Epithelial cell of prostate (primary cell): ENCODE results near the gene PLEKHJ1.
"Not testable (repeated sequence)": the region's sequence is repeated elsewhere in the genome, so short reads cannot be mapped to it uniquely, and the experiment has no call there.

Experiments used
- DNase-seq: peaks from one replicate; pipeline ENCODE4 v3.0.0-alpha.2; 2011; ENCODE audit warnings: low read depth, low spot score
- H3K27ac ChIP-seq: fragments of 450-650 bp; 2 replicates; pipeline ENCODE4 v1.5.1; 2017; ENCODE audit warnings: mild to moderate bottlenecking

The PLEKHJ1 gene

DNA sequence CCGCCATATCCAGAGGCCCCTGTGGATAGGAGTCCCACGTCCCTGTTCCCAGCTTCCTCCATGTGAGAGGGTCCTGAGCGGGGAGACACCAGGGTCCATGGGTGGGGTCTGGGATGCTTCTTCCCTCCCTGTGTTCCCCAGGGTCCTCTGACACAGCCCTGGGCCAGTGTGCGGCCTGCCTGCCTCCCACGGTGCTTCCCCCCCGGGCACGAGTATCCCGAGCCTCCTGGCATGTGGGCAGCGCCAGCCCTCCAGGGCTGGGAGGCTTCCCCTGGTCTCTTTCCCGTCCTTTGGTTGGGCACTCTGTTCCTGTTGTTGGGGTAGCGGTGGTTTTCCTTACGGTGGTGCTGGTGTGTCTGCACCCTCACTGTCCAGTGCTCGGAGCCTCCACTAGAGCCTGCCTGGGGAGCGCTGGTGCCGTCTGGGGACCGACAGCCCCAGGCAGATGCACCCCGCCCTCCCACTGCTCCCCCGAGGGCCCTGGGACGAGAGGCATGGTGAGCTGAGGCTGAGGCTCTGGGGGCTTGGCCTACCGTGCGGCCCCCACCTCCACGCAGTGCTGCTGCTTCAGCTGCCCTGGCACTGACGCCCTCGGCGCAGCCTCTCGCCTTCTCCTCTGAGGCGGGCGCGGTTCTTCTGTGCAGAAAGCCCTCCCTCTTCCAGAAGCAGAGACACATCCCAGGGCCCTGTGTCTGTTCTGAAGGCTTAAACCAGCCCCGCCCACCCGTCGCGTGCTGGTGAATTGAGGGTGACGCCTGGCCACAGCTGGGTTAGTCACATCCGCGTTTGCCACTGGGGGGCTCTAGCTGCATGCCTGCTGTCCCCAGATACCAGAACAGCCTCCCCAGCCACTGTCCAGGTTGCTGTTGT lies 27.9 kb downstream of the PLEKHJ1 start:
- DNase-seq: no peak
- no peak overlapping the region for H3K27ac ChIP-seq

DNA sequence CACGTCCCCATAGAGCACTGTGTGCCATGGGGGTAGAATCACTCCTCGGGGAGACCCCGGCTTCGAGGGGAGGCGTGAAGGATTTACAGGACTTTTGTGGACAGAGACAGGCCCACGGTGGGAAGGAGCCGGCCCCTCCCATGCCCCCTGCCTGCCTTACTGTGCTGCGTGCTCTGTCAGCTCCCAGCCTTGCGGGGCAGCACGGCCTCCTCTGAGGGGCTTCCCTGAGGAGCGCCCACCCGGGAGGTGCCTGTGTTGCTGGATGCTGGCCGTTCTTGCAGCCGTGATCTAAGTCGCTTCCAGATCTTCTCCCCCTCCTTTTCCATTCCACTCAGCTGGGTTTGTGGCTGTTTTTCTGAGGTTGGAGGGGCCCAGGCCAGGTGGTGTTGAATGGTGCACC lies 29.1 kb downstream of the PLEKHJ1 start:
- no peak overlapping the region for H3K27ac ChIP-seq
- no peak for DNase-seq

DNA sequence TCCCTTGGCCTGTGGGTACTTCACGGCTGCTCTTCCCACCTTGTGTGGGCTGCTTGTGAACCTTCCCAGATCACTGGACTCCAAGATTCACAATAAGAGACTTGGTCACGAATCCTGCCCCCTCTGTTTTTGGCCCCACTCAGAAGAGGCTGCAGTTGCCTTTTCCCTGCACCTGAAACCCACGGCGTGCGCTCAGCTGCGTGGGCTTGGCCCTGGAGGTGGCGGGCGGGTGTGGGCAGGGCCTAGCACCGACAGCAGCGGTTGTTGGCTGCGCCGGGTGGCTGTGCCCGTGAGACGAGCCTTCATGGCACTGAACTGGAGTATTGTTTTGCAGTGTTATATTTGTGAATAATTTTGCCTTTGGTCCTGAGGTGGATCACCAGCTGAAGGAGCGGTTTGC lies 33.8 kb downstream of the PLEKHJ1 start:
- H3K27ac ChIP-seq: no peak overlapping the region
- DNase-seq: no peak

DNA sequence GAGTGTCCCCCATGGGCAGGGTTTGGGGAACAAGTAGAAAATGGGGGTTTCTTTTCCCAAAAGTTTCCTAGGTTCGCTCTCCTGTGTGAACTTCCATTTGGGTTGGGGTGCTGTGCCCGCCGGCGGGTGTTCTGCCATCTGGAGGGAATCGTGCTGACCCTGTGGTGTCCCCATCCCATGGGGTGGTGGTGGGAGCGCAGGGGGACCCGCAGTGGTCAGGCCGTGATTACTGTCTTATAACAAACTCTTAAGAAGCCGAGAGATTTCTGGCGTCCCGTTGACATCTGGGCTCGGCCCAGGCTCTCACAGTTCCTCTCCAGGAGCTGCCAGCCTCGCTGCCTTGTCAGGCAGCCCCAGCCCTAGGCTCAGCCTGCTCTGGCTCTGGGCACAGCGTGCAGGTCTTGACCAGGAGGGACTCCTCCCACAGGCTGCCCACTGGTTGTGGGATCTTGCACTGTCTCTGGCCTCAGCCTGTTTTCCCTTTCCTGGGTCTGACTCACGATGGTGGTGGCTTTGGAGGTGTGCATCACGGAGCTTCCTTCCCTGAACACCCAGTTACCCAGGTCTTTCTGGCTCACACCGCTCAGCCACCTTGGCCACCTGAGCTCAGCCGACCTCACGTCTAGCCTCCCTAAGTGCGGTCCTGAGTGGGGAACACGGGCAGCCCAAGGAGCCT lies 34.5 kb downstream of the PLEKHJ1 start:
- DNase-seq: no peak
- no peak overlapping the region for H3K27ac ChIP-seq

DNA sequence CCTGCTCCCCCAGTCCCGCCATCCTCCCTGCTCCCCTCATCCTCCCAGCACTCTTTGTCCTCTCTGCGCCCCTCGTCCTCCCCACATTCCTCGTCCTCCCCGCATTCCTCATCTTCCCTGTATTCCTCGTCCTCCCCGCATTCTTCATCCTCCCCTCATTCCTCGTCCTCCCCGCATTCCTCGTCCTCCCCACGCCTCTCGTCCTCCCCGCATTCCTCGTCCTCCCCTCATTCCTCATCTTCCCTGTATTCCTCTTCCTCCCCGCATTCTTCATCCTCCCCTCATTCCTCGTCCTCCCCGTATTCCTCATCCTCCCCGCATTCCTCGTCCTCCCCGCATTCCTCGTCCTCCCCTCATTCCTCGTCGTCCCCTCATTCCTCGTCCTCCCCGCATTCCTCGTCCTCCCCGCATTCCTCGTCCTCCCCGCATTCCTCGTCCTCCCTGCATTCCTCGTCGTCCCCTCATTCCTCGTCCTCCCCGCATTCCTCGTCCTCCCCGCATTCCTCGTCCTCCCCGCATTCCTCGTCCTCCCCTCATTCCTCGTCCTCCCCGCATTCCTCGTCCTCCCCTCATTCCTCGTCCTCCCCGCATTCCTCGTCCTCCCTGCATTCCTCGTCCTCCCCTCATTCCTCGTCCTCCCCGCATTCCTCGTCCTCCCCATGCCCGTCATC lies 35.4 kb downstream of the PLEKHJ1 start:
- DNase-seq, H3K27ac ChIP-seq: not testable (repeated sequence)

DNA sequence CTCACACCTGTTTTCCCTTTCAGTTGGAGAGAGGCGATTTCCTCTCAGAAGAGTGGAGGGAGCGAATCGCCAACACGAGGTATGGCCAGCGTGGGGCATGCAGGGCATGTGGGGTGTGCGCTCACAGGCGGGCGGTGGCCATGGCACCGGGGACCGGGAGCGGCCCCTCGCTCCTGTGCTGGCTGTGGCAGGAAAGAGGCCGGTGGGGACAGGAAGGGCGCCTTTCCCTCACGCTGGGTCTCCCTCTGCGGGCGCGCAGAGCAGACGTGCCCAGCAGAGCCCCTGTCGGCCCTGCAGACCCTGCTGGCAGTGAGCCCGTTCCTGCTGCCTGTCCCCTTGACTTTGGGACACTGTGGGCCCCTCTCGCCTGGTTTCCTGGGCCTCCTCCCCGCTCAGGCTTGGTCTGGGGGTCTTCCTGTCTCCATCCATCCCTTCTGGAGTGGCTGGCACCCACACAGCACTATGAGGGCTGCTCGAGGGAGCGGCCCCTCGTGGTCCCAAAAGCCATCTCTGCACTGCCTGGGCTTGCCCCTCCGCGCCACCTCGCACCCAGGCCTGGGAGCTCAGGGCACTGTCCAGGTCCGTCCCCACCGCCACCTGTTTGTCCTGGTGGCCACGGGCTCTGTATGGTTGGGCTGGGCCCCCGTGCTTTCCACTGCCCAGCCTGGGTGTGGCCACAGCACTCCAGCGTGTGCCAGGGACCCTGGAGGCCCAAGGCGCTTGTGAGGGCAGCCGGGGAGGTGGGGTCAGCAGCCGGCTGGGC lies 36.1 kb downstream of the PLEKHJ1 start:
- no peak for DNase-seq
- no peak overlapping the region for H3K27ac ChIP-seq

DNA sequence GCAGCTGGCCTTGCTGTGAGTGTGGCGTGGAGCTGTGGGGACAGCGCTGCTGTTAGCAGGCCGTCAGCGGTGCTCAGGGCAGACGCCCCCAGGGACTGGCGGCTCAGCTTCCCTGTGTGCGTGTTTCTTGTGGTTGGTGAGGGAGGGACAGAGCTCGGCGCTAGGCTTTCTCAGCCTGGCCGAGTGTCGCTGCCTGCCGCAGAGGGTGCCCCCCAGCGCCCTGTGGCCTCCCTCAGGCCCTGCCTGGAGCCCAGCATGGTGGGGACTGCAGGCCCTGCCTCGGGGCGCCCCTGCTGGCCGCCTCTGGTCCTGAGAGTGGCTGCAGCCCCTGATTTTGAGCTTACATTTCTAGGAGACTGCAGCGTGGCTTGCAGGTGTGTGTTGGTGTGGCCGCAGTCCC lies 36.9 kb downstream of the PLEKHJ1 start:
- no peak overlapping the region for H3K27ac ChIP-seq

DNA sequence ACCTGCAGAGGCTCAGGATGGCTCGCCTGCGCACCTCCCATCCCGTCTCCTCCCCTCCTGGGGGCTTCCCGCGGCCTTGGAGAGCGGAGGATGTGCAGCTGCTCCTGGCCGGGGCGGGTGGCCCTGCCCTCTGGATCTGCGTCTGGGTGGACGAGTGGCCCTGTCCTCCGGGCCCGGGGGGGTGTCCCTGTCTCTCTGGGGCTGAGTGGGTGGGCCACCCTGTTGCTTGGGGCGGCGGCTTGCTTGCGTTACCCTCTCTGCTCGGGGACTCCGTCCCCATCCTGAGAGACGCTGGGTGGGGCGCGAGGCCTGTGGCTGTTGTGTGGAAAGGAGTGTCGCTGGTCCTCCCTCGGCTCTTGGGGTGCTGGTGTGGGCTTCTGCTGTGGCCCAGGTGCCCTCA lies 37.8 kb downstream of the PLEKHJ1 start:
- no peak overlapping the region for H3K27ac ChIP-seq
- DNase-seq: no peak

More for the DNA sequence above, 36.9 kb downstream of the PLEKHJ1 start:
- DNase-seq: no peak

DNA sequence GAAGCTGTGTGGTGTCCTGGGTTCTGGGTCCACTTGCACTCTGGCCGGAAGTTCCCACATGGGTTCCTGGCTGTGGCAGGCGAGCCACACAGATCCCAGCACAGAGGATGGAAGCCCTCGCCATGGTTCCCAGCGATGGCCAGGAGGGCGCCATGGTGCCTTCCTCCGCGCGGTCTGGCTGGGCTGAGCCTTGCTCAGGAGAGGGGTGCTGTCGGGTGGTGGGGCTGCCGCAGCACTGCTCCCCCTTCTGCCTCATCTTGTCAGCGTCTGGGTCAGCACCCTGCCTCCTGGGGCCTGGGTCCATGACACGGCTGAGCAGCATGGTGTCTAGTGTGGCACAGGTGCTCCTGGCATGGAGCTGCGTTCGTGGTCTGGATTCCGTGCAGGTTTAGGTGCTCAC lies 38.9 kb downstream of the PLEKHJ1 start:
- no peak overlapping the region for H3K27ac ChIP-seq
- no peak for DNase-seq

DNA sequence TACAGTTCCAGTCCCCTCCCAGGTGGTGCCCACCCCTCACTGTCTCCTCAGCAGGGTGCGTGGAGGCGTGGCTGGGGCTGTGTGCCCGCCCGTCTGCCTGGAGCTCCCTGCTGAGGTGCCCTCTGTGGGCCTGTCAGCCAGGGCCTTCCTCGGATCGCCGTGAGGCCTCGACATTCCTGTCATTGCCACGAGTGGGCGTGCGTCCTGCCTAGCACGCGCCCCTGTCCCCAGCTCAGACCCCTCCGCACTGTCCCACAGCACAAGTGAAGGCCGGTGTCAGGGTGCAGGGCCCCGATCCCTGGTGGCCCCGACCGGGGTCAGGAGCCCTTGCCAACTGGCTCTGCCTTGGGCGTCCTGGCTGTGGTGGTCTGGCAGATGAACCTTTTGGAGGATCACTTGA lies 40.2 kb downstream of the PLEKHJ1 start:
- H3K27ac ChIP-seq: no peak overlapping the region
- no peak for DNase-seq

DNA sequence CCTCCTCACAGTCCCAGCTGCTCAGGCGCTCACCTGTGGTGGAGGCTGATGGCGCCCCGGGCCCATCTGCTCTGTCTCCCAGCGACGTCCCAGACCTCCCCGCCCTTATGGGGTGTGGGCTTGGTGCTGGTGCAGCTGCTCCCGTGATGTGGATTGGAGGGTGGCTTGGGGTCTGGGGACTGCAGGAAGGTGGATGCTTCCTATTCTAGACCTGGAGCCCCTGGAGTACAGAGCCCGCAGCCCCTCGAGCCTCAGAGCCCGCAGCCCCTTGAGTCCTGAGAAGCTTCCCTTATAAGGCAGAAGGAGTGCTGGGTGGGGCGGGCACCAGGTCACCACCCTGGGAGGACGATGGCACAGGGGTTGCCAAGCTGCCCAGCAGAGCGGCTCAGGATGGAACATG lies 40.8 kb downstream of the PLEKHJ1 start:
- H3K27ac ChIP-seq: no peak overlapping the region

DNA sequence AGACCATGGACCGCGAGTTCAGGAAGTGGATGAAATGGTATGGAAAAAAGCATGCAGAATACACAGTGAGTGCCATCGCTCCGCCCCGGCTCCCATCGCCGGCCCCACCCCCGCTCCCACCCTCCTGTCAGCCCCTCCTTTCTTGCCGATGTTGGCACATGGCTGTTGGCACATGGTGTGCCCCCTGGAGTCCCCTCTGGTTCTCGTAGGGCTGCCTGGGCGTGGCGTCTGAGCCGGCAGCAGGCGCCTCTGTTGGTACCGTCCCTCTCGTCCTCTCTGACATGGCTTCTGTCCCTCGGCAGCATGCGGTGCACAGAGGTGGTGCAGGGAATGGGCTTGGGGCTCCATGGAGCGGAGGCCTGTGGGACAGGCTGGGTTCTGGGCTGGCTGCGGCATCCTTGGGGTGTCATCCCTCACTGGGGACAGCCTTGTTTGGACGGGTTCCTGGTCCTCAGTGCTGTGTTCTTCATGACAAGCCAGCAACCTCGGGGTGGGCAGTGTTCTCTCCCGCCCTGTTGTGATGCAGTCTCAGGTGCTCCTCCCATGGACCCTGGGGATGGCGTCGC lies 41.5 kb downstream of the PLEKHJ1 start:
- DNase-seq: no peak
- H3K27ac ChIP-seq: no peak overlapping the region

More for the DNA sequence above, 40.8 kb downstream of the PLEKHJ1 start:
- no peak for DNase-seq

DNA sequence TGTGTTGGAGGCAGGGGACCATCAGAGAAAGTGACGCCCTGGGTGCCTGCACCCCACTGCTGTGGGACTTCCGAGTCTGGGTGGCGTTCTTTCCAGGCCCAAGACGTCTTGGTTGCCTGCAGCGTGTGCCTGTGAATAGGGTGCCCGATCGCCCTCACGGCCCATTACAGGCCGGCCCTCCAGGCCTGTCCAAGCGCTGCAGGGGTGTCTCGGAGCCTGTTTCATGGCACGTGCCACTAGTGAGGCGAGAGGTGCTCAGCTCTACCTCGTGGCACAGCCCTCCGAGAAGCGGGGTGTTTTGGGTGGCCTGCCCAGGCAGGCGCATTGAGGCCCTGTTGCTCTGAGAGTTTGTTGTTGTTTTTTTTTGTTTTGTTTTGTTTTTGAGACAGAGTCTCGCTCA lies 42.3 kb downstream of the PLEKHJ1 start:
- no peak overlapping the region for H3K27ac ChIP-seq
- DNase-seq: no peak

DNA sequence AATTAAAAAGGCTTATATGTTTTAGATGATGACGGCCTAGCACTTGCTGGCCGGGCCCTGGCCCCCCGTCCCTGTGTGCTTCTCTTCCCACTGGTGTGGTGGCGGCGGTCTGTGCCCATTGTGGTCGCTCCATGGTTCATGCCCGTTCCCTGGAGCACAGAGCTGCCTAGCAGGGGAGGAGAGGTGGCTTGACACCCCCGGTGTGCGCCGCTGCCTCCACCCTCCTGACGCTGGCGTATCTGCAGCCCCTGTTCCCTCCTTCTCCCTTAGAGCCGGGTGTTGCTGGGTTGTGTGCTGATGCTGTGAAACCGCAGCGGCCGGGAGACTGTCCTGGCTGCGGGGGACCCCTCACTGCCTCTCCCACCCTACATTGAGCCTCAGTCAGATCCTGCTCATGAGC lies 43.3 kb downstream of the PLEKHJ1 start:
- no peak for DNase-seq
- no peak overlapping the region for H3K27ac ChIP-seq

DNA sequence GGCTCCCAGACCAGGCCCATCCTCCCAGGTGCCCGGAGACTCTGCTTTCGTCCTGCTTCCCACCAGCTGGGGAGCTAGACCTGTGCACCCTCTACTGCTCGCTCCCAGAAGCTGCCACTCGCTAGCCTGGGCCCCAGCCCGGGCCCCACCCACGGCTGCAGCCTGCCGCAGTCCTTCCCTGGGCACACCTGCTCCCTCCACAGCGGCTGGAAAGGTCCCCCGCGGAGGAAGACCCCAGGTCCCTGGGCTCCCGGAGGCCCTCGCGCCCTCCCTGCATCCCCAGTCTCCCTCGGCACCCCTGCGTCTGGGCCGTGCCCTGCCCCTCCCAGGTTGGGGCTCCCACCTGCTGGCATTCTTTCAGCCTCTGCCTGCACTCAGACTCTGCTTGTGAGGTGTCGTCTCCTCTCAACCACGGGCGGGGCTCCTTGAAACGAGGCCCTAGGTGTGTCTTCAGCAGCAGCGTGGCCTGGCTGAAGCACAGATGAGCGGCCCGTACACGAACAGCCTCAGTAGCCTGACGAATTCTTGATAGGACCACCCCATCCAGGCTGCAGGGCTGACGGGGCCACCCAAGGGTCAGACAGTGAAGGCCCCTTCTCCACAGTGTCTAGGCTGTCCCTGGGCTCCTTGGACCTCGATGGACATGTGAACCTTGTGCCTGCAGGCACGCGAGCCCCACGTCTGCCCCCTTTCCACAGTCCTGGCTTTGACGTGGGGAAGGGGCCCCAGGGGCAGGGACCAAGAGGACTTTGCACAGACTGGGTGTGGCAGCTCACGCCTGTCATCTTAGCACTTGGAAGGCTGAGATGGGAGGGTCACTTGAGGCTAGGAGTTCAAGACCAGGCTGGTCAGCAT lies 44.4 kb downstream of the PLEKHJ1 start:
- H3K27ac ChIP-seq: no peak overlapping the region
- no peak for DNase-seq

DNA sequence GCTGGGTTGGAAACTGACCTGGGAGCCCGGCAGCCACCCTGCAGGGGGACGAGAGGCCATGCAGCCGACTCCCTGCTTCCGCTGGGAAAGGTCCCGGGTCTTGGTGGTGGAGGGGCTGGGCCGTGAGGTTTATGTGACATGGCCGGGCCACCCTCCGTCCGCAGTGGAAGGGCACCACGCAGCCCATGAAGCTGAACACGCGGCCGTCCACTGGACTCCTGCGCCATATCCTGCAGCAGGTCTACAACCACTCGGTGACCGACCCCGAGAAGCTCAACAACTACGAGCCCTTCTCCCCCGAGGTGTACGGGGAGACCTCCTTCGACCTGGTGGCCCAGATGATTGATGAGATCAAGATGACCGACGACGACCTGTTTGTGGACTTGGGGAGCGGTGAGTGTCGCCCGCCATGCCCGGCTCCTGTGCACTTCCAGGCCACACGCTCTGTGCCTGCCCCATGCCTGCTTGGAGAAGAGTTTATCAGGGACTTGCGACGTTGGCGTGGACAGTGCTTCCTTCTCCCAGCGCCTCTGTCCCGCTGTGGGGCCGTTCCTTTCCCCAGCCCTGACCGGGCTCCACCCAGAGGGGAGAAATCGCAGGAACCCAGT lies 45.2 kb downstream of the PLEKHJ1 start:
- no peak overlapping the region for H3K27ac ChIP-seq
- DNase-seq: no peak

DNA sequence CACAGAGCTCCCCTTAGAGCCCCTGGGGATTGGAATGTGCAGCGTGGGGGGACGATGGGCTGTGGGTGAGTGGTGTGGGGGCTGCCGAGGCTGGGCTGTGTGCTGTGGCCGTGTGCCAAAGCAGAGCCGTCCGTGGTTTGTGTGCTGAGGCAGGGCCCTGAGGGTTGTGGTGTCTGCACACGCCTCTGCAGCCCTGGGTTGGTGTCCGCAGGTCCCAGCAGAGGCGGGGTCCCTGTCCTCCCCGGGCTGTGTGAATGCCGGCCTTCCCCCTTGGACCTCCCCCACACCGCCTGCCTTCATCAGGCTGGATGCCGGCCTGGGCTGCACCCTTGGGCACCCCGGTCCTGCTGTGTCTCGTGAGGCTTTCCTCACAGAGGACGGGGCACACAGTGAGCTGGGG lies 46.2 kb downstream of the PLEKHJ1 start:
- DNase-seq: no peak
- H3K27ac ChIP-seq: no peak overlapping the region

DNA sequence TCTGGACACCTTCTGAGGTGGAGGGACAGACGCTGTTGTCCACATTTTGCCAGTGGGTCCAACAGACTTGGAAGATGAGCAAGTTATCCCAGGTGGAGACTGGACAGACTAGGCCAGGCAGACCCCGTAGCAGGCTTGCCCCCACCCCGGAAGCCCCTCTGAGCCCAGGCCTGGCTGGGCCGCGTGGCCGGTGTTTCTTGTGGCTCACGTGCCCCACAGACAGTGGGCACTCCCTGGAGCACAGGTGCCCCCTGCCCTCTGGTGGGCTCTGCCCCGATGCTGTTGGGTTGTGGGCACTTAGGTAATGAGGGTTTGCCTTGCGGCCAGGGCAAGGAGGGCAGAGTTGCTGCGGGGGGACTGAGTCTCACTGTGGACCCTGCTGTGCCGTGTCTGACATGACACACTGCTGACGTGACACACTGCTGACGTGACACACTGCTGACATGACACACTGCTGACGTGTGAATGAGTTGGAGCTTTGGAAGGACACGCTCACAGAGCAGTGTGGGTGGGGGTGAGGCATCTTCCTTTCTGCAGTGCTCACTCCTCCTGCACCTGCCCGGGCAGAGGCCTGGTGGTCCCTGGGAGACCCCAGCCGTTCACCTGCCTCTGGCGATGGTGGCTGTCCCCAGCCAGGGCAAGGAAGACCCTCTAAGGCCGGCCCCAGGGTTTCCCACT lies 47.3 kb downstream of the PLEKHJ1 start:
- no peak overlapping the region for H3K27ac ChIP-seq
- no peak for DNase-seq
